HepG2 (cell line): ENCODE results near the gene USP27X. TPM values are rescaled to one million over a fixed set of nuclear protein-coding genes. Genes with fewer than 3 reads are reported as not detected.

Source experiments
- ATAC-seq: fragments of 200-7000 bp; cut with Tn5 transposase; 3 replicates; pipeline ENCODE4 v1.9.1; 2020; ENCODE audit warnings: mild to moderate bottlenecking, moderate library complexity
- BruUV-seq: library from RNA; stranded (reverse); fragments of 400-500 nt; replicated peaks from 2 replicates; lab custom pipeline; 2021; lab: Mats Ljungman, UMichigan
- CTCF ChIA-PET: fragments of 300-600 bp; formaldehyde crosslinking; extraction: SDS; loops from one replicate; lab custom pipeline; 2021; ENCODE audit warnings: low total read pairs, inconsistent platforms, low intra/inter-chr PET ratio; lab: Yijun Ruan, JAX
- POLR2A ChIA-PET: fragments of 350-600 bp; sonication (Branson Sonifier 250); formaldehyde crosslinking; loops from one replicate; lab custom pipeline; 2020; ENCODE audit warnings: antibody characterized with exemption, inconsistent platforms; lab: Yijun Ruan, JAX
- DNase-seq: peaks from one replicate; pipeline ENCODE4 v3.0.0-alpha.2; 2015; ENCODE audit warnings: low spot score
- FAIRE-seq: peaks from 3 replicates; lab custom pipeline; 2011; peaks lifted over from hg19 to GRCh38; lab: Jason Lieb, UNC
- H2AFZ ChIP-seq: one replicate; pipeline ENCODE4 v1.6.1; 2011; ENCODE audit warnings: low read length, inconsistent platforms
- H3K27ac ChIP-seq: fragments of 300-600 bp; 3 replicates; pipeline ENCODE4 v1.8.0; 2011; ENCODE audit warnings: mixed run types, mild to moderate bottlenecking, mixed read lengths, low read length, inconsistent platforms; ENCODE audit not compliant: insufficient read depth; ENCODE audit errors: extremely low read length
- H3K27me3 ChIP-seq, 2 experiments: fragments of 200-600 bp in 1 of 2; 2 replicates in 1 of 2; 3 replicates in 1 of 2; pipeline versions ENCODE4 v1.6.0 to v1.8.0; 2011; ENCODE audit warnings: low read length in 2 of 2, mild to moderate bottlenecking in 2 of 2, moderate library complexity in 2 of 2, inconsistent platforms in 1 of 2; ENCODE audit not compliant: insufficient read depth in 2 of 2, control insufficient read depth in 1 of 2
- H3K36me3 ChIP-seq, 2 experiments: fragments of 200-600 bp in 1 of 2; replicated peaks in 1 of 2; 2 replicates in 1 of 2; 3 replicates in 1 of 2; pipeline versions ENCODE4 v1.5.1 to v1.8.0; 2011; ENCODE audit warnings: low read length in 2 of 2, inconsistent platforms in 1 of 2; ENCODE audit not compliant: insufficient read depth in 2 of 2, control insufficient read depth in 1 of 2
- H3K4me1 ChIP-seq: 2 replicates; pipeline ENCODE4 v1.5.1; 2012; ENCODE audit warnings: low read length, inconsistent platforms; ENCODE audit not compliant: insufficient read depth
- H3K4me2 ChIP-seq: 2 replicates; pipeline ENCODE4 v1.6.0; 2011; ENCODE audit warnings: low read depth, low read length, inconsistent platforms
- H3K4me3 ChIP-seq, 3 experiments: fragments of 200-600 bp in 1 of 3; sonication (generic), shearing (Covaris generic) in 1 of 3; replicated peaks in 1 of 3; 2 replicates each; pipeline ENCODE4 v1.5.1; 2011 to 2016; ENCODE audit warnings: low read length in 3 of 3, inconsistent platforms in 2 of 3, low read depth in 2 of 3, mild to moderate bottlenecking in 2 of 3, control low read depth in 1 of 3, mixed read lengths in 1 of 3; ENCODE audit not compliant: insufficient read depth in 1 of 3
- H3K79me2 ChIP-seq: one replicate; pipeline ENCODE4 v1.6.1; 2011; ENCODE audit warnings: low read length, inconsistent platforms; ENCODE audit not compliant: insufficient read depth
- H3K9ac ChIP-seq: 2 replicates; pipeline ENCODE4 v1.6.0; 2011; ENCODE audit warnings: mild to moderate bottlenecking, low read depth, low read length, inconsistent platforms; ENCODE audit not compliant: insufficient read depth
- H3K9me3 ChIP-seq: 2 replicates; pipeline ENCODE4 v1.5.1; 2012; ENCODE audit warnings: mild to moderate bottlenecking, low read length
- H4K20me1 ChIP-seq: 2 replicates; pipeline ENCODE4 v1.6.0; 2011; ENCODE audit warnings: inconsistent platforms, mild to moderate bottlenecking, low read length, moderate library complexity; ENCODE audit not compliant: insufficient read depth
- DRAP1 ChIP-seq: IDR thresholded peaks from 2 replicates; pipeline ENCODE4 v1.6.1; 2016; ENCODE audit warnings: missing genetic modification reagents, missing compliant biosample characterization
- HMG20B ChIP-seq: conservative IDR thresholded peaks from 2 replicates; pipeline ENCODE4 v1.6.1; 2016; ENCODE audit warnings: missing genetic modification reagents, missing compliant biosample characterization
- MTA3 ChIP-seq: sonication (generic); formaldehyde crosslinking; IDR thresholded peaks from 2 replicates; pipeline ENCODE4 v1.4.0; 2020; ENCODE audit warnings: missing genetic modification reagents
- NPAS2 ChIP-seq: sonication (generic); formaldehyde crosslinking; IDR thresholded peaks from 2 replicates; pipeline ENCODE4 v1.8.0; 2022; ENCODE audit warnings: mild to moderate bottlenecking, missing genetic modification reagents, borderline replicate concordance
- NR1H2 ChIP-seq: sonication (generic); formaldehyde crosslinking; IDR thresholded peaks from 2 replicates; pipeline ENCODE4 v1.8.1; 2022; ENCODE audit warnings: low read depth, missing genetic modification reagents, borderline replicate concordance
- RFXANK ChIP-seq: IDR thresholded peaks from 2 replicates; pipeline ENCODE4 v1.6.1; 2016
- SP2 ChIP-seq: sonication (generic); formaldehyde crosslinking; IDR thresholded peaks from 2 replicates; pipeline ENCODE4 v1.5.1; 2020; ENCODE audit warnings: mild to moderate bottlenecking, missing genetic modification reagents
- TGIF2 ChIP-seq: IDR thresholded peaks from 2 replicates; pipeline ENCODE4 v1.6.1; 2016; ENCODE audit warnings: control low read depth, missing compliant biosample characterization
- ZNF234 ChIP-seq: sonication (generic); formaldehyde crosslinking; conservative IDR thresholded peaks from 2 replicates; pipeline ENCODE4 v1.5.1; 2020; ENCODE audit warnings: mild to moderate bottlenecking, missing genetic modification reagents
- ZNF382 ChIP-seq: sonication (generic); formaldehyde crosslinking; IDR thresholded peaks from 2 replicates; pipeline ENCODE4 v1.5.0; 2020; ENCODE audit warnings: missing genetic modification reagents, mild to moderate bottlenecking, borderline replicate concordance
- ZNF431 ChIP-seq: sonication (generic); formaldehyde crosslinking; IDR thresholded peaks from 2 replicates; pipeline ENCODE4 v1.9.0; 2022; ENCODE audit warnings: missing genetic modification reagents, low read depth, mild to moderate bottlenecking, borderline replicate concordance
- ZNF572 ChIP-seq: sonication (generic); formaldehyde crosslinking; IDR thresholded peaks from 2 replicates; pipeline ENCODE4 v1.5.1; 2020; ENCODE audit warnings: mild to moderate bottlenecking, missing genetic modification reagents
- ZNF746 ChIP-seq: sonication (generic); formaldehyde crosslinking; IDR thresholded peaks from 2 replicates; pipeline ENCODE4 v1.8.0; 2022; ENCODE audit warnings: mild to moderate bottlenecking, missing genetic modification reagents
- ZNF768 ChIP-seq: sonication (generic); formaldehyde crosslinking; IDR thresholded peaks from 2 replicates; pipeline ENCODE4 v1.4.0; 2020; ENCODE audit warnings: missing genetic modification reagents
- ZNF790 ChIP-seq: sonication (generic); formaldehyde crosslinking; IDR thresholded peaks from 2 replicates; pipeline ENCODE4 v1.8.0; 2022; ENCODE audit warnings: missing genetic modification reagents, mild to moderate bottlenecking, borderline replicate concordance
- WGBS: methylation state at CpG from one replicate; pipeline ENCODE4 v1.1.6; 2017; ENCODE audit warnings: low lambda C conversion rate; 5-methylcytosine and 5-hydroxymethylcytosine counted together
- in situ Hi-C: cut with HindIII; loops from 2 replicates; pipeline ENCODE4 v1.10.0; 2017; ENCODE audit warnings: low pct_unique_long_range_greater_than_20kb; ENCODE audit not compliant: extremely low pct_ligation_motif_present
- intact Hi-C: fragments of 100-400 bp; cut with micrococcal nuclease; formaldehyde crosslinking; loops from one replicate; pipeline ENCODE4 v1.10.0; 2022; ENCODE audit not compliant: unreplicated experiment
- polyA plus RNA-seq, 8 experiments: library from polyadenylated mRNA; depleted of rRNA in 3 of 8; stranded (reverse) in 7 of 8; unstranded in 1 of 8; fragments of >200 nt; fragmentation: Illumina TruSeq in 4 of 8; extraction: Trizol in 4 of 8; gene quantifications; 2 replicates each; pipeline versions ENCODE4 v1.2.1 to v1.2.3, GENCODE V29; 2011 to 2016; ENCODE audit warnings: low read depth in 4 of 8, missing spikeins in 1 of 8, mixed read lengths in 1 of 8; ENCODE audit not compliant: insufficient read depth in 1 of 8
- total RNA-seq, 5 experiments: library from RNA; depleted of rRNA; stranded (reverse); fragments of >200 nt; fragmentation: Illumina TruSeq; extraction: Trizol; gene quantifications; 2 replicates each; pipeline ENCODE4 v1.2.3, GENCODE V29; 2016; ENCODE audit warnings: low read depth in 1 of 5

USP27X gene
- total and polyA plus RNA-seq, 2 of the 13 experiments (the other 11 are each of a cell fraction or from before 2014, with no cell fraction given) = 7.2 to 9.7 TPM

- no peak for FAIRE-seq
- CTCF ChIA-PET = no interaction called here
- no peaks in the 10 kb centered on the region for H3K79me2 ChIP-seq
- no peaks in the 10 kb centered on the region for H3K36me3 ChIP-seq
- WGBS = 87% methylated on average over 5 of the region's 6 CpGs
- no peaks in the 10 kb centered on the region for H4K20me1 ChIP-seq
- H3K4me2 ChIP-seq = no peak overlapping the region
- ATAC-seq = no peak
- intact Hi-C loops (no loop called here), in situ Hi-C loops (no loop called here)
- no peak overlapping the region for H2AFZ ChIP-seq
- H3K4me3 ChIP-seq = no peak overlapping the region
- POLR2A ChIA-PET = no interaction called here
- no peaks in the 10 kb centered on the region for H3K27me3 ChIP-seq
- DNase-seq = no peak
- no peak overlapping the region for H3K27ac ChIP-seq
- no peaks in the 10 kb centered on the region for H3K9me3 ChIP-seq
- BruUV-seq = no TSS peak
- no peak for TF ChIP-seq ZNF790 (CRISPR knock-in tag)
- TF ChIP-seq ZNF746 (CRISPR knock-in tag) = no peak
- no peak for TF ChIP-seq SP2
- no peak for TF ChIP-seq HMG20B
- no peak for TF ChIP-seq TGIF2 (CRISPR knock-in tag)
- TF ChIP-seq DRAP1 (CRISPR knock-in tag) = no peak
- TF ChIP-seq ZNF431 = no peak
- no peak for TF ChIP-seq ZNF572 (CRISPR knock-in tag)
- no peak for TF ChIP-seq ZNF234 (CRISPR knock-in tag)
- no peak for TF ChIP-seq NPAS2
- TF ChIP-seq RFXANK (CRISPR knock-in tag) = no peak
- TF ChIP-seq ZNF768 (CRISPR knock-in tag) = no peak
- TF ChIP-seq ZNF382 = no peak
- TF ChIP-seq MTA3 = no peak
- TF ChIP-seq NR1H2 (CRISPR knock-in tag) = no peak
- H3K4me1 ChIP-seq = peaks cover 31% of the 10 kb centered on the region
- H3K9ac ChIP-seq = no peak overlapping the region
These were observed 25.6 kb upstream of the USP27X start for GRCh38 chrX:49853661-49854060.
